Right renal cortex interstitium (tissue), 3 donors: ENCODE data around the gene EEPD1. TPM values are rescaled to one million over a fixed set of nuclear protein-coding genes. Genes with fewer than 3 reads are reported as not detected.
"Not testable (repeated sequence)": the region's sequence is repeated elsewhere in the genome, so short reads cannot be mapped to it uniquely, and the experiment has no call there.

Experiments
- DNase-seq, 3 donors: peaks; one replicate each; pipeline ENCODE4 v3.0.0-alpha.2; 2013; ENCODE audit warnings: low read depth in 3 of 3, low spot score in 2 of 3
- polyA plus RNA-seq, 3 donors: library from polyadenylated mRNA; unstranded; fragments of 120-200 nt; gene quantifications; one replicate each; pipeline ENCODE4 v1.2.1, GENCODE V29; 2013; ENCODE audit not compliant: insufficient read length in 3 of 3

Gene EEPD1
- 1 to 10 TPM; 6.0 to 6.4 (median 6.1) TPM for polyA plus RNA-seq

GRCh38 chr7:36152756-36153570 is at the start of gene EEPD1:
Gene EEPD1, plus strand, starts transcription at chr7:36153254. Its CDS starts 1,071 bp downstream, at chr7:36154325.
- peak; percentile 93 to 98 (median 97) for DNase-seq

- no peak for DNase-seq
Observed at GRCh38 chr7:36103837-36104561, 49.1 kb upstream of the EEPD1 start.

- DNase-seq = not testable (repeated sequence)
Observed at GRCh38 chr7:36106972-36107908, 45.8 kb upstream of the EEPD1 start.

GRCh38 chr7:36107926-36108631 is 45.0 kb upstream of the EEPD1 start:
- no peak for DNase-seq

- no peak for DNase-seq
Observed at GRCh38 chr7:36109013-36109627, 43.9 kb upstream of the EEPD1 start.

- DNase-seq = no peak
Observed at GRCh38 chr7:36110584-36110983, 42.5 kb upstream of the EEPD1 start.

- DNase-seq = no peak
Observed at GRCh38 chr7:36112969-36113368, 40.1 kb upstream of the EEPD1 start.

GRCh38 chr7:36114355-36114754 is 38.7 kb upstream of the EEPD1 start:
- no peak for DNase-seq

- no peak for DNase-seq
Observed at GRCh38 chr7:36115448-36116321, 37.4 kb upstream of the EEPD1 start.

- no peak for DNase-seq
Observed at GRCh38 chr7:36116347-36117202, 36.5 kb upstream of the EEPD1 start.

- DNase-seq = no peak
Observed at GRCh38 chr7:36117203-36117840, 35.7 kb upstream of the EEPD1 start.

- DNase-seq = no peak
Observed at GRCh38 chr7:36118344-36118743, 34.7 kb upstream of the EEPD1 start.

GRCh38 chr7:36119005-36119706 is 33.9 kb upstream of the EEPD1 start:
- no peak for DNase-seq

GRCh38 chr7:36119983-36120646 is 32.9 kb upstream of the EEPD1 start:
- not testable (repeated sequence) for DNase-seq

- not testable (repeated sequence) for DNase-seq
Observed at GRCh38 chr7:36125630-36126029, 27.4 kb upstream of the EEPD1 start.

GRCh38 chr7:36127075-36127740 is 25.8 kb upstream of the EEPD1 start:
- no peak for DNase-seq
